Measurements from ENCODE around the gene TOMM22. TPM values are rescaled to one million over a fixed set of nuclear protein-coding genes. Genes with fewer than 3 reads are reported as not detected.

Gene TOMM22
- total and polyA plus RNA-seq, 2 donors (not counting 1 experiment from before 2014, with no cell fraction given) = 61.1 to 80.3 TPM

- Histone ChIP-seq H3K36me3 (ENCODE audit: control insufficient read depth, insufficient read depth, low read length) (peaks cover 40% of the 10 kb centered on the region), H4K20me1 (ENCODE audit: control insufficient read depth, extremely low read depth, insufficient read depth, low read length) (no peaks in the 10 kb centered on the region), H3K27me3 (ENCODE audit: control insufficient read depth, insufficient read depth, low read length) (no peaks in the 10 kb centered on the region), H3K79me2 (ENCODE audit: control insufficient read depth, insufficient read depth, low read length) (no peaks in the 10 kb centered on the region), H3K27ac (ENCODE audit: insufficient read depth, low read length) (no peak overlapping the region), H3K4me1 (ENCODE audit: control insufficient read depth, extremely low read depth, insufficient read depth, low read length) (no peaks in the 10 kb centered on the region), H3K9me3 (ENCODE audit: control insufficient read depth, insufficient read depth, low read depth, low read length) (no peaks in the 10 kb centered on the region), H3K4me3 (replicated peaks in 1 of 4; ENCODE audit: control extremely low read depth in 1 of 4, insufficient read depth in 1 of 4, low read depth in 3 of 4, low read length in 4 of 4) (no peak overlapping the region), H2AFZ (ENCODE audit: low read length) (no peak overlapping the region), H3K4me2 (ENCODE audit: extremely low read depth, insufficient read depth, low read length) (no peak overlapping the region), H3K9ac (ENCODE audit: insufficient read depth, low read length) (no peak overlapping the region)
- no peak for TF ChIP-seq CTCF (conservative IDR thresholded peaks at IDR 0.05 in 1 of 2, IDR thresholded peaks at IDR 0.05 in 1 of 2; ENCODE audit: low read depth in 1 of 2, low read length in 2 of 2)
- no peak for TF ChIP-seq EZH2 (IDR thresholded peaks at IDR 0.05; ENCODE audit: low read length, missing control alignments)
- no peak for DNase-seq (ENCODE audit: low read depth in 2 of 2)
Observed at GRCh38 chr22:38724176-38724575, 42.4 kb downstream of the TOMM22 start.

- H3K4me1 ChIP-seq (ENCODE audit: control insufficient read depth, extremely low read depth, insufficient read depth, low read length) = no peaks in the 10 kb centered on the region
- no peak overlapping the region for H3K4me2 ChIP-seq (ENCODE audit: extremely low read depth, insufficient read depth, low read length)
- no peak overlapping the region for H2AFZ ChIP-seq (ENCODE audit: low read length)
- H4K20me1 ChIP-seq (ENCODE audit: control insufficient read depth, extremely low read depth, insufficient read depth, low read length) = no peaks in the 10 kb centered on the region
- peak; percentile 47 to 59 for TF ChIP-seq CTCF (conservative IDR thresholded peaks at IDR 0.05 in 1 of 2, IDR thresholded peaks at IDR 0.05 in 1 of 2; ENCODE audit: low read depth in 1 of 2, low read length in 2 of 2)
- TF ChIP-seq EZH2 (IDR thresholded peaks at IDR 0.05; ENCODE audit: low read length, missing control alignments) = no peak
- H3K36me3 ChIP-seq (ENCODE audit: control insufficient read depth, insufficient read depth, low read length) = peaks cover 44% of the 10 kb centered on the region
- H3K27me3 ChIP-seq (ENCODE audit: control insufficient read depth, insufficient read depth, low read length) = no peaks in the 10 kb centered on the region
- DNase-seq (ENCODE audit: low read depth in 2 of 2) = peak in 1 of 2 donors; percentile 50
- no peak overlapping the region for H3K4me3 ChIP-seq (replicated peaks in 1 of 4; ENCODE audit: control extremely low read depth in 1 of 4, insufficient read depth in 1 of 4, low read depth in 3 of 4, low read length in 4 of 4)
- no peaks in the 10 kb centered on the region for H3K9me3 ChIP-seq (ENCODE audit: control insufficient read depth, insufficient read depth, low read depth, low read length)
- H3K9ac ChIP-seq (ENCODE audit: insufficient read depth, low read length) = no peak overlapping the region
- H3K79me2 ChIP-seq (ENCODE audit: control insufficient read depth, insufficient read depth, low read length) = no peaks in the 10 kb centered on the region
- H3K27ac ChIP-seq (ENCODE audit: insufficient read depth, low read length) = no peak overlapping the region
Observed at GRCh38 chr22:38724926-38725571, 43.3 kb downstream of the TOMM22 start.

GRCh38 chr22:38725900-38726655, 44.3 kb downstream of the TOMM22 start:
- Histone ChIP-seq H3K27me3 (ENCODE audit: control insufficient read depth, insufficient read depth, low read length) (no peaks in the 10 kb centered on the region), H3K4me2 (ENCODE audit: extremely low read depth, insufficient read depth, low read length) (no peak overlapping the region), H3K9me3 (ENCODE audit: control insufficient read depth, insufficient read depth, low read depth, low read length) (no peaks in the 10 kb centered on the region), H3K36me3 (ENCODE audit: control insufficient read depth, insufficient read depth, low read length) (peaks cover 48% of the 10 kb centered on the region), H3K4me3 (replicated peaks in 1 of 4; ENCODE audit: control extremely low read depth in 1 of 4, insufficient read depth in 1 of 4, low read depth in 3 of 4, low read length in 4 of 4) (no peak overlapping the region), H3K27ac (ENCODE audit: insufficient read depth, low read length) (no peak overlapping the region), H3K9ac (ENCODE audit: insufficient read depth, low read length) (no peak overlapping the region), H3K79me2 (ENCODE audit: control insufficient read depth, insufficient read depth, low read length) (no peaks in the 10 kb centered on the region), H2AFZ (ENCODE audit: low read length) (no peak overlapping the region), H4K20me1 (ENCODE audit: control insufficient read depth, extremely low read depth, insufficient read depth, low read length) (no peaks in the 10 kb centered on the region), H3K4me1 (ENCODE audit: control insufficient read depth, extremely low read depth, insufficient read depth, low read length) (no peaks in the 10 kb centered on the region)
- no peak for DNase-seq (ENCODE audit: low read depth in 2 of 2)
- TF ChIP-seq EZH2 (IDR thresholded peaks at IDR 0.05; ENCODE audit: low read length, missing control alignments) = no peak
- no peak for TF ChIP-seq CTCF (conservative IDR thresholded peaks at IDR 0.05 in 1 of 2, IDR thresholded peaks at IDR 0.05 in 1 of 2; ENCODE audit: low read depth in 1 of 2, low read length in 2 of 2)

Data from fibroblast of lung (primary cell).